IPS-18c (cell line): ENCODE data around the gene MAEA.
"Not testable (repeated sequence)": the region's sequence is repeated elsewhere in the genome, so short reads cannot be mapped to it uniquely, and the experiment has no call there.

Experiments
- H3K4me3 ChIP-seq: 2 replicates; pipeline ENCODE4 v1.7.0; 2013; ENCODE audit warnings: low read depth, mild to moderate bottlenecking, low read length, moderate library complexity; ENCODE audit not compliant: insufficient read depth
- H3K9me3 ChIP-seq: one replicate; pipeline ENCODE4 v1.6.1; 2013; ENCODE audit warnings: mild to moderate bottlenecking, low read length, moderate library complexity; ENCODE audit not compliant: control insufficient read depth, insufficient read depth

The MAEA gene

DNA sequence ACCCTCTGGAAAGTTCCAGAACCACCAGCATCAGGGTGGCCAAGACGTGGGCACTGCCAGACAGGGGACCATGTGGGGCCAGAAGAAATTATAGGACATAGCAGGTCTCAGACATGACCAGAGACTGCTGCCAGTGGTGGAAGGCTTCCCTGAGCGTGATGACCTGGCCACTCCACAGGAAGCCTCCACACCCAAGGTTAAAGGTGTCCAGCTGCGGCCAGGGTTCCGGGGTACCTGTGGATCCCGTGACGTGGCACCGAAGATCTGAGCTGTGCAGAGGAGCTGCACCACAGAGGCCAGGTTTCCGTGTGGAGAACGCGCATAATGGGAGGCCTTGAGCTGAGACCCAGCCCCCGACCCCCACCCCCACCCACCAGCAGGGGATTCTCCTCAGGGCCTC is 24.3 kb upstream of the MAEA start:
- Histone ChIP-seq H3K9me3 (peaks cover 6% of the 10 kb centered on the region), H3K4me3 (no peak overlapping the region)

DNA sequence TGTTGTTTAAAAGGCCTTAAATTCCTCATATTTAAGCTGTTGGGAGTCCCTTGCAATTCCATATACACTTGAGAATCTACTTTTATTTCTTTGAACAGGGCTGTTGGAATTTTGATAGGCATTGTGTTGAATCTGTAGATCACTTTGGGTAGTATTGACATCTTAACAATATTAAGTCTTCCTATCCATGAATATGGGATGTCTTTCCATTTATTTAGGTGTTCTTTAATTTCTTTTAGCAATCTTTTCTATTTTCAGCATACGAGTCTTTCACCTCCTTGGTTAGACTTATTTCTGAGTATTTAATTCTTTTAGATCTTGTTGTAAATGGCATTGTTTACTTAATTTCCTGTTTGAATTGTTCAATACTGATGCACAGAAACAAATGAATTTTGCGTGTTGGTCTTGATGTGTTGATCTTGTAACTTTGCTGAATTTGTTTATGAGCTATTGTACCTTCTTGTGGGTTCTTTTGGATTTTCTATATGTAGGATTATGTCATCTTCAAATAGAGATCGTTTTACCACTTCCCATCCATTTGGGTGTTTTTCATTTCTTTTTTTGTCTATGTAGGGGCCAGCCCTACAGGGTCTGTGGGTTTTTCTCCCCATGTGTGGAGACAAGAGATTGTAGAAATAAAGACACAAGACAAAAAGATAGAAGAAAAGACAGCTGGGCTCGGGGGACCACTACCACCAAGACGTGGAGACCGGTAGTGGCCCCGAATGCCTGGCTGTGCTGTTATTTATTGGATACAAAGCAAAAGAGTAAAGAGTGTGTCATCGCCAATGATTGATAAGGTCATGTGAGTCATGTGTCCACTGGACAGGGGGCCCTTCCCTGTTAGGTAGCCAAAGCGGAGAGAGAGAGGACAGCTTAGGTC is 22.6 kb upstream of the MAEA start:
- Histone ChIP-seq H3K4me3 (no peak overlapping the region), H3K9me3 (peaks cover 6% of the 10 kb centered on the region)

DNA sequence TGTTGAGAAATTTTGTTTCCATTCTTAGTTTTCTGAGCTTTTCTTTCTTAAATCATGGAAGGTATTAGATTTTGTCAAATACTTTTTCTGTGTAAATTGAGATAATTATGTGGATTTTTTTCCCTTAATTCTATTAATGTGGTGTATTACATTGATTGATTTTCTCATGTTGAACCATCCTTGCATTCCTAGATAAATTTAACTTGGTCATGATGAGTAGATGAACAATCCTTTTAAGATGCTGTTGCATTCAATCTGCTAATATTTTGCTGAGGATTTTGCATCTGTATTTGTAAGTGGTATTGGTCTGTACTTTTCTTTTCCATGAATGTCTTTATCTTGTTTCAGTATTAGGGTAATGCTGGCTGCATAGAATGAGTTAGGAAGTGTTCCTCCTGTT is 20.5 kb upstream of the MAEA start:
- peaks cover 6% of the 10 kb centered on the region for H3K9me3 ChIP-seq
- no peak overlapping the region for H3K4me3 ChIP-seq

DNA sequence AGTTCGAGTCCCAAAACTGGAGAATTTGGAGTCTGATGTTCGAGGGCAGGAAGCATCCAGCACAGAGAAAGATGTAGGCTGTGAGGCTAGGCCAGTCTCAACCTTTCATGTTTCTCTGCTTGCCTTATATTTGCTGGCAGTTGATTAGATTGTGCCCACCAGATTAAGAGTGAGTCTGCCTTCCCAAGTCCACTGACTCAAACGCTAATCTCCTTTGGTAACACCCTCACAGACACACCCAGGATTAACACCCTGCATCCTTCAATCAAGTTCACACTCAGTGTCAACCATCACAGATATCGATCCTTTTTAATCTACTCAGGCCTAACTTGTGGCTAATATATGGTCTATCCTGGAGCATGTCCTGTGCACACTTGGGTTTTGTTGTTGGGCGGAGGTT is 18.0 kb upstream of the MAEA start:
- no peak overlapping the region for H3K4me3 ChIP-seq
- no peaks in the 10 kb centered on the region for H3K9me3 ChIP-seq

DNA sequence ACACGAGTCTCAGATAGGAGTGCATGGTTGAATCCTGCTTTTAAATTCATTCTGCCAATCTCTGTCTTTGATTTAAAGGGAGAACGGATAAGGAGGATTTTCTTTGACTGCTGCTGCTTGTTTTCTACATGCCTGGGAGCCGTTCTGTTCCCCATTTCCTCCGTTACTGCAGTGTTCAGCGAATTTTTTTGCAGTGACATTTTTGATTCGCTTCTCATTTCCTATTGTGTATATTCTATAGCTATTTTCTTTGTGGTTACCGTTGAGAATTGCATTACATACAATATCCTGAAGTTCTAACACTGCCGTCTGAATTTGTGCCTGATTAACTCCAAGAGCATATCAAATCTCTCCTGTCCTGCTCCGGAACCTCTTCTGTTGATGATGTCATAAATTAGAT is 14.8 kb upstream of the MAEA start:
- Histone ChIP-seq H3K9me3 (peaks cover 2% of the 10 kb centered on the region), H3K4me3 (no peak overlapping the region)

DNA sequence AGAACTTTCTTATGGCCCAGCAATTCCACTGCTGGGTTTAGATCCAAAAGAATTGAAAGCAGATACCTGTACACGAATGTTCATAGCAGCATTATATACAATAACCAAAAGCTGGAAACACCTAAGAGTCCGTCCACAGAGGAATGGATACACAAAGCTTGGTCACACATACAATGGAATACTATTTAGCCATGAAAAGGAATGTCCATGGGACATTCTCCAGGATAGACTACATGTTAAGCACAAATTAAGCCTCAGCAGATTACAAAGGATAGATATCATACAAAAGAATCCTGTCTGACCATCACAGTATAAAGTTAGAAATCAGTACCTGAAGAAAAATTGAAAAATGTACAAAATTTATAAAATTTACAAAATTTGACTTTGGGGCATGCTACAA is 12.7 kb upstream of the MAEA start:
- H3K9me3 ChIP-seq: peaks cover 2% of the 10 kb centered on the region
- H3K4me3 ChIP-seq: no peak overlapping the region

DNA sequence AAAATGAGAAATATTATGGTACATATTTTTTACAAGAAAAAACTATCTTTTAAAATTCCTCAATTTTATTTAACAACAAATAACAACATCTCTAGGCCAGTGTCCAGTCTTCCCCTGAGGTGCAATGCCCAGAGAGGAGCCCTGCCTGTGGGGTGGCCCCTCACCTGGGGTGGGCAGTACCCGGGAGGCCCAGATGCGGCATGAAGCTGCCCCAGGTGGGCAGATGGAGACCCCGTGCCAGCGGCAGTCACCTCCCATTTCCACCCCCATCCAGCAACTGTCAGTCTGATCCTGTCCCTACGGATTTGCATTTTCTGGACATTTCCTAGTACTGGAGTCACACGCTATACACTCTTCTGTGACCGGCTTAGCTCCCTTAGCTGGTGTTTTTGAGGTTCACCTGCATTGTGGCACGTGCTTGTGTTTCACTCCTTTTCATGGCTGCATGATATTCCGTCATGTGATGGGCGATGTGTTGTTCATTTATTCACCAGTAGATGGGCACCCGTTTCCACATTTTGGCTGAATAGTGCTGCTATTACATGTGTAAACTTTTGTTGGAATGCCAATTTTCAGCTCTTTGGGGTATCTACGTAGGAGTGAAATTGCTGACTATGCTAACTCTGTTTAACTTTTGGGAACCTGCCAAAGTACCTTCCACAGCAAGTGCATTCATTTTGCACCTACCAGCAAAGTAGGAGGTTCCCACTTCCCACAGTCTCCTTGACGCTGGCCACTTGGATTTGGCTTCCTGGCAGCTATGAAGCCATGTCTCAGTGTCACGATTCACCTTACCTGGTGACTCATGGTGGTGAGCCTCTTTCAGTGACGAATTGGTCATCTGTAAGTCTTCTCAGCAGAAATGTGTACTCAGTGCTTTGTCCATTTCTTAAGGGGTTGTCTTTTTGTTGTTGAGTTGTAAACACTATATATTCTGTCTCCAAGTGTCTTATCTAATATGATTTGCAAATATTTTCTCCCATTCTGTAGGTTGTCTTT is 11.7 kb upstream of the MAEA start:
- H3K4me3 ChIP-seq: no peak overlapping the region
- H3K9me3 ChIP-seq: peaks cover 2% of the 10 kb centered on the region

DNA sequence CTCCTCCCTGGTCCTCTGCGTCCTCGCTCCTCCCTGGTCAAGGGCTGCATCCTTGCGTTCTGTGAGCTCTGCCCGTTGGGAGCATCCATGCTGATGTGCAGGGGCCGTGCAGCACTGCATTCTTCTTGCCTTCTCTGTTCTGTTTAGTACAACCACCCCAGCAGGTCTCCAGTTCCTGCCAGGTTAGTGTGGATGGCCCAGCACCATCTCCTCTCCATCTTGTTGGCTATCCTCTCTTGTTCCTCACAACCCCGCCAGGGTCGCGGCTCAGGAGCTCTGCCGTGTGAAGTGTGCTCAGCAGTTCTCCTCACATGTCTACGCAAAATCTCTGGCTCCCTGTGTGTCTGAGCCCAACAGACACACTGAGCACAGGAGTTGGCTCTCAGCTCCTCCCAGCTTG is 10.4 kb upstream of the MAEA start:
- H3K4me3 ChIP-seq: no peak overlapping the region
- H3K9me3 ChIP-seq: peaks cover 2% of the 10 kb centered on the region

DNA sequence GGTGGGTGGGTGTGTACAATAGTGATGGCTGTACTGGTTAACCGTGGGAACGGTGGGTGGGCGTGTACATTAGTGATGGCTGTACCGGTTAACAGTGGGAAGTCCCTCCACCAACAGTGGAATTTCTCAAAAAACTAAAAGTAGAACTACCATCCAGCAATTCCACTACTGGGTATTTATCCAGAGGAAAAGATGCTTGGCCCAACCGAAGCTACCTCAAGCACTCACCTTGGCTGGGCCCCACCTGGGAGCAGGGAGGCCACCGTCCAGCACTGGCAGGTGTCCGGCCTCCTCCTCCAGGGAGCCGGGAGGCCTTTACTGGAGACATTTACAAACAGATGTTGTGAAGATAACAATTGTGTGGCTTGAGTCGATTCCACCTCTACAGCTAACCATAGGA is 6.0 kb upstream of the MAEA start:
- Histone ChIP-seq H3K4me3 (no peak overlapping the region), H3K9me3 (peaks cover 10% of the 10 kb centered on the region)

DNA sequence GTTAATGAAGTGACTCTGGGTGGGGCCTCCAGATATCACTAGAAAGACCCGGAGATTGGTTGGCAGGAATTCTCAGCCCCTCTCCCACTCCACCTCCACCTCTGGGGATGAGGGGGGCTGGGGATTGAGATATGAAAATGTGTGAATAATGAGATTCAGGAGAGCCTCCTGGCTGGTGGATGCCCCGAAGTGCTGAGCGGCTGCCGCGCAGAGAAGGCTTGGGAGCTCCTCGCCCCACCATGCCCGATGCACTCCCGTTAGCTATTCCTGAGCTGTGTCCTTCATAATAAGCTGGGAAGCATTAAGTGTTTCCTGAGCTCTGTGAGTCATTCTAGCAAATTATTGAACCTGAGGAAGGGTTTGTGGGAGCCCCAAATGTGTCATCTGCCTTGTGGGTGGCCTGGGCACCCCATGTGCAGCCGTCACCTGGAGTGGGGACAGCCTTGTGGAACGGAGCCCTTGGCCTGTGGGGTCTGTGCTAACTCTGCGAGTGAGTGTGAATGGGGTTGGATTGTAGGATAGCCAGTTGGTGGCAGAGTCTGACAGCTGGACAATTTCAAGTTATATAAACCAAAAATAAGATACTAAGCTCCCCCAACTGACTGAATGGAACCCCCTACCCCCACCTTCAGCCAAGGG is 4.4 kb upstream of the MAEA start:
- Histone ChIP-seq H3K4me3 (no peak overlapping the region), H3K9me3 (peaks cover 8% of the 10 kb centered on the region)

DNA sequence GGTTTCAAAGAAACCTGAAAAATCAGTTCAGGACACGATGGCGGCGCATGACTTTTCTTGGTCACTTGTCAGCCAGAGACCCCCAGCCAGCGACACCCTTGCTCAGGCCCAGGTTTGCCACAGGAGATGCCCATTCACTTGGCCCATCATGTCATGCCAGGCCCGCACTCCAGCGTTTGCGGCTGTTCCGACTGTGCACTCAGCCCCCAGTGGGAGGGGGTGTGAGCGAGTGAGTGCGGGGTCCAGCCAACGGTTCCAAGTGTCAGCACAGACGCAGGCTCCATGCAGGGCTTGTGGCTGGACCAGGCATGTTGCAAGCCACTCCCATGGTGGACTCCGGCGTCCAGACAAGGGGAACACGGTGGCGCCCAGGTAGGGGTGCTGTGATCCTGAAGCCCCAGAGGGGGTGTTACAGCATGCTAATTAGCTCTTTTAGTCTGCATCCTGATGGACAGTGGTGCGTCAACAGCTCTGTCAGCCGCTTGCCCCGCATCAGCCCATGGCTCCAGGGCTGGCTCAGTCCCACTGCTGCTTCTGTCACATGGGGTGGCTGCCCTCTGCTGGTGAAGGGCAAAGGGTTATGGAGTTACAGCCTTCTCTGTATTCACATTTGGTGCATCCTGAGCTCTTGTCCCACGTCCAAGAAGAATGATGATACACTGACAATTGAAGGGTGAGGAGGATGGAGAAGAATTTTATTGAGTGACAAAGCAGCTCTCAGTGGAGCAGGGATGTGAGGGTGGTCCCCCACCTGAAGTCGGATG is 3.7 kb upstream of the MAEA start:
- peaks cover 8% of the 10 kb centered on the region for H3K9me3 ChIP-seq
- no peak overlapping the region for H3K4me3 ChIP-seq

DNA sequence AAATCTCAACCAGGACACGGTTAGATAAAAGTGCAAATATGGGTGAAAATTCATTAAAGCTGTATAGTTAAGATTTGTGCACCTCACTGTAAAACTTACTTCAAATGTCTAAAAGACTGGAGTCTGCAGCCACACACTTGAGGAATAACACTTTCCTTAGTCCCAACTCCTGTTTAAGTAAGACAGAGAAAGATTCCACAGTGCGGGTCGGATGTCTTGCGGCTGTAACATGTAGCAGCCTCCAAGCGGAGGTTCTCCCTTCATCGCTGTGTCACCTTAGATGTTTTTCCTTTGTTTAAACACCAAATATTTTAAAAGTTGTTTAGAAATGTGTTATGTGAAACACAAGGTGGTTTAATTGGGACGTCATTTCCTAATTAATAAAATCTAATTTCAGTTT is 905 bp upstream of the MAEA start:
- Histone ChIP-seq H3K4me3 (peak overlapping the region; percentile 81), H3K9me3 (peaks cover 8% of the 10 kb centered on the region)

DNA sequence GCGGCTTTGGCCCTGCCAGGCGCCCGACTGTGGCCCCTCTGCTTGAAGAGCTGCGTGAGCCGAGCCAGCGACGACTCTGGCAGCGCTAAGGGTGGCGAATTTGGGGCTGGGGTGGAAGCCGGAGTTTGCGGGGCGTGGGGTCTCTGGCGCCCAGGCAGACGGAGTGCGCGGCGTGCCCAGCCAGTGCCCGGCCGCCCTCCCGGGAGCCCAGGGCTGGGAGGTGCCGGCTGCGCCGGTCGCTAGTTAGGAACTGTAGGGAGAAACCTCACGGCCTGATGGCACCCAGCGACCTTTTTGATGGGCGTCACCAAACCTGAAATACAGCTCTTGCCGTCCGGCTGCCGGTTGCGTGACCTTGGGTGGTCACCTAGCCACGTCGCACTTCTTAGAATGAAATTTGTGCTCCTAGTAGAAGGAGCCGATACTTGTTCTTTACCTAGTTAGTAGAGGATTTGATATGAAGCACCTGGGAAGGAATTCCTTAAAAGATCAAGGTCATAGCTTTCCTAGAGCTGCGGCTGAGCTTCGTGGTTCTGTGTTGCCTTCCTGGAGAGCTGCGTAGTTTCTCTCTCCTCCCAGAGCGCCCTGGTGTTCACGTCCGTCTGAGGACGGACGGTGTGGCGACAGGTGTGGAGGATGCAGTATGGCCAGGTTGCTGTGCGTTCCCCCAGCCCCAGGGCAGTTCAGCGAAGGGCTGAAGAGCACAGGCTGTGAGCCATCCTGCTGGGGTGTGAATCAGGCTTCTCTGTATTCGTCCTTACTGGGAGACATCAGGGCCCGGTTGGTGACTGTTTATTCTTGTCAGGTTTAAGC is 680 bp downstream of the MAEA start:
- Histone ChIP-seq H3K4me3 (peak overlapping the region; percentile 84), H3K9me3 (peaks cover 5% of the 10 kb centered on the region)

DNA sequence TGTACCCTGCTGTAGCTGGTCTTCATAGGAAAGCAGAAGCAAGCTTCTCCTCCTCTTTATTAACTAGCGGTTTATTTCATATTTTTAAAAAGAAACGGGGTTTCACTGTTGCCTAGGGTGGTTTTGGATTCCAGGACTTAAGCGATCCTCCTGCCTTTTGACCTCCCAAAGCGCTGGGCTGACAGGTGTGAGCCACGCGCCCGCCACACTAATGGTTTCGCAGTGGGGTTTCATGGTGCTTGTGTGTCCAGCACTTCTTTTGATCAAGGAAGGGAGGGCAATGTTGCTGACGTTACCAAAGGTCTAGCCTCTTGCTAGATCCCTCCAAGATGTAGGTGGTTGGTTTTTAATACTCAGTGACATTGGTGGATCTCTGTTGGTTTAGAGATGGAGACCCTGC is 1.4 kb downstream of the MAEA start:
- peaks cover under 1% of the 10 kb centered on the region for H3K9me3 ChIP-seq

DNA sequence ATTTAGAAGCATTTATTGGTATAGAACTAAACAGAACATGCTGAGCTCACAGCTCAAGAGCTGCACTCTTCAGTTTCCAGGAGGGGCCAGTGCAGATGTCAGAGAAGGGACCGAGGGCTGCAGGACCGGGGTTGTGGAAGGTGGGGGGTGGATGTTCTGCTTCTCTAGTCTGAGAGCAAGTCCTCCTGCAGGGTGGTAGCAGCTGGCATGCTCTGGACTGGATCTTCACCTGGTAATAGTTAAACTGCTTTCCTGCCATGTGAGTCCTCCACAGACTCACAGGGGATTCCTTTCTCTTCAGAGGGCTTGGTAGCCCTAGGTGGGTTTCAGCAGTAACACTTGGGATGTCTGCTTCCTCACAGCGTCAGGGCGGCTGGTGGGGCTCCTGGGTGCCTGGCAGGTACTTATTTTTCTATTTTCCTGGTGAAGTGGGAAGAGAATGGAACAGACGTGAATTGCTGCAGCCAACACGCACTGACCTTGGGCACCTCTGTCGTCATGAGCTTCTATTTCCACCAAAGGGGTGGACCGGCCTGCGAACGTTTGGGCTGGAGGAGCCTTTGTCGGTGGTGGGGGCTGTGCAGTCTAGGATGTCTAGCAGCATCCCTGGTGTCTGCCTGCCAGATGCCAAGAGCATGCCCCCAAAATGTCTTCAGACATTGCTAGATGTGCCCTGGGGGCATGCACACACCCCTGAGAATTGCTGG is 2.5 kb downstream of the MAEA start:
- Histone ChIP-seq H3K4me3 (no peak overlapping the region), H3K9me3 (no peaks in the 10 kb centered on the region)

More for the DNA sequence above, 1.4 kb downstream of the MAEA start:
- H3K4me3 ChIP-seq: peak overlapping the region; percentile 84

DNA sequence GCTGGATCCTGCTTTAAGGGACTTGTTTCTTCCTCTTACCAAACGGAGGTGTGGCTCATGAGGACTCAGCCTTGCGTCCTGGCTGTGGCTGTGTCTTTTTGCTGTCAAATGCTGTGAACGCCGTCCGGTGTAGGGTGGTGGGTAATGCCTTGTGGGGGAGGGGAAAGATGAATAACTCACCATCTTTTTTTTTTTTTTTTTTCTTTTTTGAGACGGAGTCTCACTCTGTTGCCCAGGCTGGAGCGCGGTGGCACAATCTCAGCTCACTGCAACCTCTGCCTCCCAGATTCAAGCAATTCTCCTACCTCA is 3.0 kb downstream of the MAEA start:
- H3K9me3 ChIP-seq, H3K4me3 ChIP-seq: not testable (repeated sequence)
